Epidermal melanocyte (primary cell): ENCODE measurements around the gene BATF3.
"Not testable (repeated sequence)": the region's sequence is repeated elsewhere in the genome, so short reads cannot be mapped to it uniquely, and the experiment has no call there.

Experiments
- DNase-seq: peaks from one replicate; pipeline ENCODE4 v3.0.0; 2011; ENCODE audit warnings: low spot score; ENCODE audit not compliant: insufficient read length

Gene BATF3

GRCh38 chr1:212699625-212700222, at the start of gene BATF3:
Gene BATF3, minus strand, starts transcription at chr1:212699840. Its CDS starts 78 bp downstream, at chr1:212699762.
- DNase-seq = no peak

- no peak for DNase-seq
Observed at GRCh38 chr1:212746546-212746945, 46.9 kb upstream of the BATF3 start.

GRCh38 chr1:212745303-212745702, 45.7 kb upstream of the BATF3 start:
- no peak for DNase-seq

GRCh38 chr1:212743901-212744475, 44.3 kb upstream of the BATF3 start:
- DNase-seq = no peak

GRCh38 chr1:212738330-212738729, 38.7 kb upstream of the BATF3 start:
- no peak for DNase-seq

GRCh38 chr1:212737559-212737958, 37.9 kb upstream of the BATF3 start:
- DNase-seq = no peak

- DNase-seq = no peak
Observed at GRCh38 chr1:212733109-212733508, 33.5 kb upstream of the BATF3 start.

- no peak for DNase-seq
Observed at GRCh38 chr1:212731630-212732029, 32.0 kb upstream of the BATF3 start.

- no peak for DNase-seq
Observed at GRCh38 chr1:212728606-212729005, 29.0 kb upstream of the BATF3 start.

- no peak for DNase-seq
Observed at GRCh38 chr1:212727386-212728181, 27.9 kb upstream of the BATF3 start.

GRCh38 chr1:212724679-212725078, 25.0 kb upstream of the BATF3 start:
- DNase-seq = not testable (repeated sequence)

GRCh38 chr1:212722270-212722957, 22.8 kb upstream of the BATF3 start:
- DNase-seq = no peak

GRCh38 chr1:212721388-212722247, 22.0 kb upstream of the BATF3 start:
- DNase-seq = no peak

GRCh38 chr1:212719633-212720032, 20.0 kb upstream of the BATF3 start:
- DNase-seq = no peak

GRCh38 chr1:212718499-212718898, 18.9 kb upstream of the BATF3 start:
- DNase-seq = no peak

GRCh38 chr1:212716161-212716560, 16.5 kb upstream of the BATF3 start:
- no peak for DNase-seq

GRCh38 chr1:212713465-212714136, 14.0 kb upstream of the BATF3 start:
- DNase-seq = no peak

GRCh38 chr1:212712451-212713303, 13.0 kb upstream of the BATF3 start:
- DNase-seq = no peak

GRCh38 chr1:212711974-212712373, 12.3 kb upstream of the BATF3 start:
- DNase-seq = not testable (repeated sequence)

GRCh38 chr1:212710566-212710965, 10.9 kb upstream of the BATF3 start:
- DNase-seq = no peak
